Body of pancreas (tissue), 4 donors: ENCODE measurements around the gene PRR20G.

Experiments
- CTCF ChIP-seq, 7 experiments: fragments of 450-650 bp in 4 of 7; fragments of 200-600 bp in 3 of 7; sonication (generic) in 3 of 7; IDR thresholded peaks; one replicate each; pipeline ENCODE4 v1.5.1; 2016 to 2019; ENCODE audit warnings: antibody characterized with exemption in 7 of 7
- POLR2A ChIP-seq, 3 donors: fragments of 450-650 bp; IDR thresholded peaks; one replicate each; pipeline ENCODE4 v1.6.1; 2016; ENCODE audit warnings: antibody characterized with exemption in 3 of 3, mild to moderate bottlenecking in 2 of 3

GRCh38 chr3:127253491-127253890 lies 34.4 kb downstream of the PRR20G start:
- TF ChIP-seq CTCF (IDR thresholded peaks at IDR 0.05) (no peak), POLR2A (IDR thresholded peaks at IDR 0.05) (no peak)
